NCI-H146 treated with DMSO at 0.1 percent for 48 hours (cell line): ENCODE data around the gene TGFB3.

Experiments used
- DNase-seq: peaks from one replicate; lab custom pipeline; 2025; ENCODE audit not compliant: unreplicated experiment; lab: John Stamatoyannopoulos, UW

Gene TGFB3

DNA sequence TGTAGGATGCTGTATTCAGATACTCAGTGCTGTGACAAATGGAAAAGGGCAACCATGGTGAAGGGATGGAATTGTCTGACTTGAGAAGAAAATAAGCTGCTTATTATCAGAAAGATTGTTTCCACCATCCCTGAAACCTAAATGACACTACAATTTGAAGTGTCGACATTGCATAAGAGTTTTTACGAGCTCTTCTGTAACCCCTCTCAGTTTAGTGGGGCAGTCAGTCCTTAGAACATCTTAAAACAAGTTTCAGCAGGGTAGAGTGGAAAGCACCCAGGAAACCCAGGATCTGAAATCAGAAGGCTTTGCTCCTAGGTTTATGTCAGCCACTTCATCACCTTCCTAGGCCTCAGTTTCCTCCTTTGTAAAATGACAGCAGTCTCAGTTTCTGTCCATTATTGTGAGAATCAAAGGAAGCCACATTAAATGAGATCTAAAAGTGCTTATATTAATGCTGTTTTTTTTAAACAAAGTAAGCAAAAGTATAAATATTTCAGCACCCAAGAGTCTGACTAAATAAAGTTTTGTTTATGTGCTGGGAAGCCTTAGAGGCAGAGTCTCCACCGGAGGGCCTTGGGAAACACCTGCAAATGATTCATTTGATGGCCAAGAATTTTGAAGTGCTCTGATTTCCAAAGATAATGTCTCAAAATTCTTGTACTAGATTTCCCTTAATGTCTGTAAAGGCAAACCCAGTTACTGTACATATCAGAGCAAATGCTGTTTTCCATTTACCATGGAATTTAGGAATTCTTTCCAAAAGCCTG is 5.6 kb upstream of the TGFB3 start:
- no peak for DNase-seq

- DNase-seq: no peak
Measured at GRCh38 chr14:75986439-75986765, 4.6 kb upstream of the TGFB3 start.

GRCh38 chr14:75985618-75986438 is 4.0 kb upstream of the TGFB3 start, which contains the start of gene IFT43:
Gene IFT43, plus strand, starts transcription at chr14:75985763. Its CDS starts 24 bp downstream, at chr14:75985787.
- DNase-seq: peak; percentile 28

- no peak for DNase-seq
Measured at GRCh38 chr14:75984674-75985073, 2.9 kb upstream of the TGFB3 start.

DNA sequence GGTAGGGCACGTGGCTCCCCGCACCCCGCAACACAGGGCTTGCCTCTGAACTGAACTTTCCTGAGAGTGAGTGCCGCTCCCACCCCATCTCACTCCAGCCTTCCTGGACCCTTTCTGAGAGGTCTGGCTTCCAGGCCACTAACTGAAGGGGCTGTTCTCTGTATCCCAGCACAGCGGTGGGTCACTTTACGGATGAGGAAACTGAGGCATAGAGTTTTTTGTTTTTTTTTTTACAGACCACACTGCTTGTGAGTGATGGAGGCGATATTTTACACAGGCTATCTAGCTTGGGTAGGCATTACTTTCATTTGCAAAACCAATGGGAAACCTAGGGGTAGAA is 1.2 kb upstream of the TGFB3 start:
- DNase-seq: no peak

- peak; percentile 40 for DNase-seq
Measured at GRCh38 chr14:75982266-75983018, 647 bp upstream of the TGFB3 start.

- DNase-seq: no peak
Measured at GRCh38 chr14:75980856-75981255, 939 bp downstream of the TGFB3 start.

DNA sequence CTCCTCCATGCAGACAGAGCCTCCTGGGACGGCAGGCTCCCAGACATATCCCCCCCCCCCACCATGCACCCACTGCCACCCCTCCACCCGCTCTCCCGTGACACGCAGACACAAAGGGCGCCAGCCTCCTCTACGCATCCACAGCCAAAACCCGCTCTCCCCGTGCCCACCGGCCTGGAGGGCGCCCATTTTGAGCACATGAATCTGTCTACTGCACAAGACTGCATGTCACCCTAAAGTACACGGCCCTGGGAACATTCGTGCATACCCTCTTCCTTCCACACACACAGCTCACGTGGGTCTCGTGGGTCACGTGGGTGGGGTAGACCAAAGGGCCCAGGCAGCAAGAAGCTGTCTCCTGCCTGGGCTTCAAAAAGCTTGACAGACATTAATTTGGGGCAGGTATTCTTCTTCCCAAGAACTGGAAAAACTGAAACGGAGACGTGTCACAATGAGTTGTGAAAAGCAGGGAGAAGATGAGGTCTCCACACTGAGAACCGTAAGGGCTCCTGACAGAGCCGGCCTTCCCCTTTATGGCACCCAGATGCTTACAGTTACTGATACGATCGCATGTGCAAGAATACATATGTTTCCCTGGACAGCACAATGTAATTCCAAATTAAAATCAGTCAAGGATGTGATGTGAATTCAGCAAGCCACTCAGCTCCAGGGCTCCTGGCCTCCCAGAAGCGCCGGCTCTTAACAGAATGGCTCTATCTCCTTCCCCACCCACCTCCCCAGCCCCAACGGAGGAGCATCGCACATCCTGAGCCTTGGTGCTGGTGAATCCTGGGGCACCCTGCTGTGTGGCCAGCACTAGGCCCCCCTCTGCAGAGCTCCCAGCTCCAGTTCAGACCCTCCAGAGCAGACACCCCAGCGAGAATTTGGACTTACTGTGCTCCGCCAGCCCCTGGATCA is 1.9 kb downstream of the TGFB3 start:
- DNase-seq: no peak

GRCh38 chr14:75979071-75979571 is 2.7 kb downstream of the TGFB3 start:
- DNase-seq: no peak

DNA sequence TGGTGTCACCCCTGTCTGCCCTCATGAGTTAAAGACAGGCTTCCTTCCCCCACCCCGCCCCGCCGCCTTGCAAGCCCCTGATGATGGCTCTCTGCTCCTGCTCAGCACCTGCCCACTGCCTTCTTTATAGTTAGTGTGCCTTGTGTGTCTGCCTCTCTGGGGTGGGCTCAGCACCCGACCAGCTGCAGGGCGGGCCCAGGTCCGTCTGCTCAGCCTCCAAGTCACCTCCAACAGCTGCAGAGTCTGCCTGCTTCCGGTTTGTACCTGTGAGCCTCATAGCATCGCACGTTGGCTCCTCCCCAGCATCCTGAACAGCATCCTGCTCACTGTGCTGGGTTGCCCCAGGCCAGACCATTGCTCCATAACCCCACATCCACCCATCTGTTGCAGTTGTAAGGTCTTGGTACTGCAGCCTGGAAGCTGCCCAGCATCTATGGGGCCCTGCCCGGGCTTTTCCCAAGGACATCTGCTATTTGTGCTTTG is 3.5 kb downstream of the TGFB3 start:
- DNase-seq: no peak

GRCh38 chr14:75977582-75977943 is 4.2 kb downstream of the TGFB3 start:
- DNase-seq: no peak

- DNase-seq: no peak
Measured at GRCh38 chr14:75976826-75977581, 4.8 kb downstream of the TGFB3 start.

GRCh38 chr14:75972801-75973421 is 8.9 kb downstream of the TGFB3 start:
- DNase-seq: no peak

DNA sequence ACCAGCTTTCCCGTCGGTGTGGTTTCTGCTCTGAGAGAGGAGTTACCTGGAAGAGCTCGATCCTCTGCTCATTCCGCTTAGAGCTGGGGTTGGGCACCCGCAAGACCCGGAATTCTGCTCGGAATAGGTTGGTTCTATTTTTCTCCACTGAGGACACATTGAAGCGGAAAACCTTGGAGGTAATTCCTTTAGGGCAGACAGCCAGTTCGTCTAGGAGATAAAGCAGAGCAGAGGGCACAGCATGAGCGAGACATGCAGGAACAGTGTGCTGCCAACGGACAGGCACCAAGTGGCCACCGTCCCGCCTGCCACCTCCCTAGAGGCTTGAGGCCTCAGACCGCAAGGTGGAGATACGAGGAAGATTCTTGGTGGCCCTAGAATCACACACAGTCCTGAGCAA is 10.3 kb downstream of the TGFB3 start:
- no peak for DNase-seq

- DNase-seq: no peak
Measured at GRCh38 chr14:75970989-75971388, 10.8 kb downstream of the TGFB3 start.

DNA sequence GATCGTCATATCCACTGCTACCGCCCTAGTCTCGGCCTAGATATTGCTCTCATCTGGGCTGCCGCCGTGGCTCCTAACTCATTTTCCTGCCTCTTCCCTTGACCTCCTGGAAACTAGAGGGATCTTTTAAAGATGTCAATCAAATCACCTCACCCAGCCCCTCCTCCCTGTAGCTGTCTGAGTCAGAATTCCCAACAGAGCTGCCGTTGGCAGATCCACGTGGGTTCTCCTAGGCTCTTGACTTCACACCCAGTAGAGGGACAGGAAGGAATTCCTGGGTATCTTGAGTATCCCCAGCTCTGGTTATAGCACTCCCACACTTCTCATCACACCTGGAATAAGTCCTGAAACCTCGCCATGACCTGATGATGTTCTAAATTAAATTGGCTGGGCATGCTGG is 11.9 kb downstream of the TGFB3 start:
- no peak for DNase-seq

- no peak for DNase-seq
Measured at GRCh38 chr14:75969126-75969525, 12.7 kb downstream of the TGFB3 start.

DNA sequence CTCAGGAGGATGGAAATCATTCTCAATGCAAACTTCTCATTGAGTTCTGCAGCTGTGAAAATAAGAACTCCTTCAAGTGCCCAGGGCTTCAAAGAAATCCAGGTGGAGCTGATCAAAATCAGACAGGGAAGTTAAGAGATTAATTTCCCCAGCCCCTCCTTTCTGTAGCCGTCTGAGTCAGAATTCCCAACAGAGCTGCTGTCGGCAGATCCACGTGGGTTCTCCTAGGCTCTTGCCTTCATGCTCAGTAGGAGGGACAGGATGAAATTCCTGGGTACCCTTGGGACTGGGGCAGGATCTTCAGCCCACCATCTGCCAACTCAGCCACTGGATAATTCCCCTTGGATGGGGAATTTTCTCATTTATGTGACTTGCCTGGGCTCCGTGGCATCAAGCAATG is 13.3 kb downstream of the TGFB3 start:
- no peak for DNase-seq

DNA sequence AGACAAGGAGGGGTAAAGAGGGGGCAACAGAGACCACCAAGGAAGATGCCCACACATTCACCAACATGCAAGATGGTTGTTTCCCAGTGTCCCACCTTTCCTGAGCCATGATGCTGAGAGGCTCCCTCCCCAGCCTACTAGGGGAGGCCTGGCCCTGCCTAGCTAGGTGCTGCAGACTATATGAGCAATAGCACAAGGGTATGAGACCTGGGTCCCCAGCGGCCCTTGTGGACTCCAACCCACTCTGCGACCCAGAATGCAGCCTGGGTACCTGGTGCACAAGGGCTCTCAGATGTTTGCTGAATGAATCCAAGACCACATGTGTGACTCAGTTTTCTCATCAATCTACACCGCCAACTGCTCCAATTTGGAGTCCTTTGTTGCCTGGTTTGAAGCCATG is 13.9 kb downstream of the TGFB3 start:
- DNase-seq: no peak
